Left lung (tissue), 10 donors: ENCODE results near the gene KRT8. TPM values are rescaled to one million over a fixed set of nuclear protein-coding genes. Genes with fewer than 3 reads are reported as not detected.
A peak's percentile ranks its signal among the peaks of the same experiment; 100 is the strongest.

ENCODE experiments used
- ATAC-seq: fragments of 200-7000 bp; cut with Tn5 transposase; one replicate; pipeline ENCODE4 v1.9.1; 2020; ENCODE audit warnings: moderate library complexity
- DNase-seq, 4 donors: peaks; one replicate each; pipeline ENCODE4 v3.0.0-alpha.2; 2013 to 2020
- H3K27ac ChIP-seq, 2 donors: fragments of 200-600 bp; sonication (generic) in 1 of 2; one replicate each; pipeline versions ENCODE4 v1.5.0 to v1.8.0; 2020 to 2021
- H3K27me3 ChIP-seq, 2 donors: fragments of 200-600 bp; sonication (generic) in 1 of 2; one replicate each; pipeline versions ENCODE4 v1.5.0 to v1.8.0; 2020 to 2021
- H3K36me3 ChIP-seq, 2 donors: fragments of 200-600 bp; sonication (generic) in 1 of 2; one replicate each; pipeline versions ENCODE4 v1.5.0 to v1.8.0; 2020 to 2021
- H3K4me1 ChIP-seq, 2 donors: fragments of 200-600 bp; one replicate each; pipeline ENCODE4 v1.8.0; 2021
- H3K4me3 ChIP-seq, 2 donors: fragments of 200-600 bp; sonication (generic) in 1 of 2; one replicate each; pipeline versions ENCODE4 v1.5.0 to v1.8.0; 2020 to 2021; ENCODE audit warnings: mild to moderate bottlenecking in 1 of 2
- H3K9me3 ChIP-seq, 2 donors: fragments of 200-600 bp; sonication (generic) in 1 of 2; one replicate each; pipeline versions ENCODE4 v1.5.0 to v1.8.0; 2020 to 2021
- CTCF ChIP-seq, 2 donors: fragments of 200-600 bp; sonication (generic) in 1 of 2; IDR thresholded peaks; one replicate each; pipeline versions ENCODE4 v1.5.0 to v1.8.0; 2021; ENCODE audit warnings: antibody characterized with exemption in 2 of 2
- intact Hi-C, 2 donors: fragments of 100-400 bp; cut with DNase I; formaldehyde crosslinking; loops; one replicate each; pipeline versions ENCODE4 v1.11.2 to v1.14.2; 2022
- polyA plus RNA-seq, 6 donors: library from polyadenylated mRNA; unstranded; fragments of 120-200 nt; gene quantifications; one replicate each; pipeline ENCODE4 v1.2.1, GENCODE V29; 2013; ENCODE audit not compliant: insufficient read length in 6 of 6
- total RNA-seq, 2 donors: library from RNA; stranded (reverse); fragmentation: NEBNext Ultra II Directional; extraction: Animal tissue kit (Norgen Biotek cat#: 25700); gene quantifications; one replicate each; pipeline ENCODE4 v1.2.1, GENCODE V29; 2021
- donor health status: DM: no; HTN: yes; CAD: no.
- donor health status: DM: no; HTN: no; CAD: no.

KRT8 gene
- total and polyA plus RNA-seq, 8 donors: 159 to 1,126 (median 207) TPM

- Histone ChIP-seq H3K27me3 (no peaks in the 10 kb centered on the region), H3K4me1 (peaks cover 15 to 17% of the 10 kb centered on the region in 2 donors), H3K9me3 (no peaks in the 10 kb centered on the region), H3K36me3 (no peaks in the 10 kb centered on the region), H3K4me3 (no peak overlapping the region), H3K27ac (peak overlapping the region; percentile 71 to 80)
- ATAC-seq (peak; percentile 75), DNase-seq (peak in 2 of 4 donors; percentile 66 to 74)
- no peak for TF ChIP-seq CTCF (IDR thresholded peaks at IDR 0.05)
- intact Hi-C loops: no loop called here
Observed at GRCh38 chr12:52925717-52926595, 21.1 kb upstream of the KRT8 start.

- Histone ChIP-seq H3K4me1 (peaks cover 15 to 17% of the 10 kb centered on the region in 2 donors), H3K27ac (peak overlapping the region; percentile 39 to 71), H3K9me3 (no peaks in the 10 kb centered on the region), H3K36me3 (no peaks in the 10 kb centered on the region), H3K27me3 (no peaks in the 10 kb centered on the region), H3K4me3 (no peak overlapping the region)
- DNase-seq (no peak), ATAC-seq (peak; percentile 20)
- intact Hi-C loops: no loop called here
- no peak for TF ChIP-seq CTCF (IDR thresholded peaks at IDR 0.05)
Observed at GRCh38 chr12:52924764-52925716, 20.2 kb upstream of the KRT8 start.

- H3K9me3 ChIP-seq: peaks cover 0 to 3% of the 10 kb centered on the region in 2 donors
- no peaks in the 10 kb centered on the region for H3K36me3 ChIP-seq
- no peak overlapping the region for H3K4me3 ChIP-seq
- TF ChIP-seq CTCF (IDR thresholded peaks at IDR 0.05): no peak
- intact Hi-C loops: no loop called here
- H3K27ac ChIP-seq: no peak overlapping the region
- no peaks in the 10 kb centered on the region for H3K27me3 ChIP-seq
- no peak for ATAC-seq
- DNase-seq: no peak
- H3K4me1 ChIP-seq: peaks cover 2 to 8% of the 10 kb centered on the region in 2 donors
Observed at GRCh38 chr12:52921488-52922165, 16.8 kb upstream of the KRT8 start.

GRCh38 chr12:52920937-52921336 is 16.1 kb upstream of the KRT8 start:
- peaks cover 0 to 5% of the 10 kb centered on the region in 2 donors for H3K4me1 ChIP-seq
- TF ChIP-seq CTCF (IDR thresholded peaks at IDR 0.05): no peak
- no peak overlapping the region for H3K27ac ChIP-seq
- intact Hi-C loops: no loop called here
- ATAC-seq (no peak), DNase-seq (no peak)
- H3K36me3 ChIP-seq: no peaks in the 10 kb centered on the region
- H3K9me3 ChIP-seq: peaks cover 0 to 3% of the 10 kb centered on the region in 2 donors
- H3K27me3 ChIP-seq: no peaks in the 10 kb centered on the region
- H3K4me3 ChIP-seq: no peak overlapping the region
